HG02678 (cell line): ENCODE measurements around the gene GAS7.

Experiments used
- ATAC-seq: cut with Tn5 transposase; IDR thresholded peaks from one replicate; pipeline ENCODE4 v1.9.1; 2021; ENCODE audit warnings: mild to moderate bottlenecking, moderate library complexity; ENCODE audit not compliant: unreplicated experiment

Gene GAS7

DNA sequence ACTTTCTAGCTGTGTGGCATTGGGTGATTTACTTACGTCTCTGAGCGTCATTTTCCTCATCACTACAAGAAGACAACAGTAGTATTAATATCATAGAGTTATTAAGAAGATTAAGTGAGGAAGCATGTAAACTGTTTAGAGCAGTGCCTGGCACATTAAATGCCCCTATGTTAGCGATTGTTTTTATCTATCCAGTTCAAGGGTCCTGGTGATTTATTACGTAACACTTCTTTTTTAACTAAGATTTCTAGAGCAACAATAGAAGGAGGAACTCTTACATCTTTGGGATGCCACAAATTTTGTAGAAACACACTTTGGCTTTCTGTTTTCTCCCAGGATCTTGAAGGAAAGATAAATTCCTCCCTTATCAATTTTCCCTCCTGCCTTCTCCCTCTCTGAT is 3.3 kb upstream of the GAS7 start:
- no peak for ATAC-seq

DNA sequence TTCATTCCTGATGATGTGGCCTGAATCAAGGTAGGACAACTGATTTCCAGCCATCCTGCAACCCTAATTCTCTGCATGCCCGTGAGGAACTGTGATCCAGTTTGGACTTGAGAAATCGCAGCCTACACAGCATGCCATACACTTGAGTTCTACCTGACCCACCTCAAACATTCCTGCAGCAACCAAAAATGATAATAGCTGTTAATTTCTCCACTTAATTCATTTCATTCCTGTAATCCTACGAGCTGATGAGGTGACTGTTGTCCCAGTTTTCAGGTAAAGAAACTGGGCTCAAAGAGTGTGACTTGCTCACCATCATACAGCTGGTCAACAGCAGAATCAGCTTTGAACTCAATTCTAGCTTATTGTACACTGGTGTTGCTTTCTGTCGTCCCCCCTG is 2.2 kb upstream of the GAS7 start:
- no peak for ATAC-seq

- ATAC-seq = no peak
Measured at GRCh38 chr17:10200016-10200415, 1.6 kb upstream of the GAS7 start.

GRCh38 chr17:10197721-10198508 is 491 bp downstream of the GAS7 start:
- ATAC-seq = no peak

GRCh38 chr17:10197362-10197720 is 1.1 kb downstream of the GAS7 start:
- ATAC-seq = no peak

- ATAC-seq = no peak
Measured at GRCh38 chr17:10196941-10197340, 1.5 kb downstream of the GAS7 start.

GRCh38 chr17:10196384-10196895 is 2.0 kb downstream of the GAS7 start:
- ATAC-seq = no peak

DNA sequence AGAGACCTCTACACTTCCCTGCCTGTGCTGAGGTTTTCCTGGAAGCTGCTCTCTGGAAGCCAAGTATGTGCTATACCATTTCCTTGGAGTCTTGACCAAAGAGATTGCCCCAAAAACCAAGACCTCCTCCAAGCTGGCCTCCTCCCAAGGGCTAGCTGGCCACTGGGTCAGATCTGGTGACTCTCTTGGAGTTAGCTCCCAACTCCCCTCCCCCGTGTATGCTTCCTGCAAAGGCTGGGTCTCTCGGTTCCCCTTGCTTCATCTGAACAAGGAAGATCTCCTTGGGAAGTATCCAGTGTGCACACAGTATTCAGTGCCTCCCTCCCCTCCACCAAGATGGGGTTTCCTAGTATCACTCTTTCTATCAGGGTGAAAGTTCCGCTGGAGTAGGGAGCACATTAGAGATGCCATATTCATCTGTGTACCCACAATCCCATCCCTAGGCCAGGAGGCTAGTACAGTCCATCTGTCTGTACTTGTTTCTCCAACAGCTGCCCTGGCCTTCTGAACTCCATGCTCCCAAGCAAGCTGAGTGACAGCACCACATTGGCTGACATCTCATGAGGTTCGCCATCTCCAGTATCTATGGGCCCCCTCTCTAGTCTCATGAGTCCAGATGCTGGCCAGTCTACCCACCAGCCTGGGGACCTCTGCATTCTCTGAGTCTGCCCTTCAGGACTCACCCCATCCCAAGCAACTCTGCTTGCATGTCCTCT is 3.2 kb downstream of the GAS7 start:
- ATAC-seq = no peak

DNA sequence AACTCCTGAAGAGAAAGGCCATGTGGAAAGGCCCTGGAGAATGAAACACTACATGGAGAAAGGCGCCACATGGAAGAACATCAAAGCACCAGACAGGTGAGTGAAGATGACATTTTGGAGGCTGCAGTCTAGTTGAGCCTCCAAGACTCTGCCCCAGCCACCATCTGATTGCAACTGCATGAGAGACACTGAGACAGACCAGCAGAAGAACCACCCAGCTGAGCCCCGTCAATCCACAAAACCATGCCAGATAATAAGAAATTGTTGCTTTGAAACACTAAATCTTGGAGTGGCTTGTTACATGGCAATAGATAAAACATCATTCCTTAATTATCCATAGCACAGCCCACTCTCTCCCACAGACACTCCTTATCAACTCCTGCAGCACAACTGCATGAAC is 4.8 kb downstream of the GAS7 start:
- ATAC-seq = no peak

- no peak for ATAC-seq
Measured at GRCh38 chr17:10192972-10193371, 5.4 kb downstream of the GAS7 start.

GRCh38 chr17:10192461-10192860 is 5.9 kb downstream of the GAS7 start:
- ATAC-seq = no peak

GRCh38 chr17:10187456-10187855 is 10.9 kb downstream of the GAS7 start:
- ATAC-seq = no peak

- no peak for ATAC-seq
Measured at GRCh38 chr17:10186771-10187410, 11.5 kb downstream of the GAS7 start.

- no peak for ATAC-seq
Measured at GRCh38 chr17:10183931-10184930, 14.2 kb downstream of the GAS7 start.

GRCh38 chr17:10182785-10183184 is 15.6 kb downstream of the GAS7 start:
- ATAC-seq = no peak

GRCh38 chr17:10178506-10178991 is 19.9 kb downstream of the GAS7 start:
- no peak for ATAC-seq

- no peak for ATAC-seq
Measured at GRCh38 chr17:10177913-10178505, 20.4 kb downstream of the GAS7 start.

DNA sequence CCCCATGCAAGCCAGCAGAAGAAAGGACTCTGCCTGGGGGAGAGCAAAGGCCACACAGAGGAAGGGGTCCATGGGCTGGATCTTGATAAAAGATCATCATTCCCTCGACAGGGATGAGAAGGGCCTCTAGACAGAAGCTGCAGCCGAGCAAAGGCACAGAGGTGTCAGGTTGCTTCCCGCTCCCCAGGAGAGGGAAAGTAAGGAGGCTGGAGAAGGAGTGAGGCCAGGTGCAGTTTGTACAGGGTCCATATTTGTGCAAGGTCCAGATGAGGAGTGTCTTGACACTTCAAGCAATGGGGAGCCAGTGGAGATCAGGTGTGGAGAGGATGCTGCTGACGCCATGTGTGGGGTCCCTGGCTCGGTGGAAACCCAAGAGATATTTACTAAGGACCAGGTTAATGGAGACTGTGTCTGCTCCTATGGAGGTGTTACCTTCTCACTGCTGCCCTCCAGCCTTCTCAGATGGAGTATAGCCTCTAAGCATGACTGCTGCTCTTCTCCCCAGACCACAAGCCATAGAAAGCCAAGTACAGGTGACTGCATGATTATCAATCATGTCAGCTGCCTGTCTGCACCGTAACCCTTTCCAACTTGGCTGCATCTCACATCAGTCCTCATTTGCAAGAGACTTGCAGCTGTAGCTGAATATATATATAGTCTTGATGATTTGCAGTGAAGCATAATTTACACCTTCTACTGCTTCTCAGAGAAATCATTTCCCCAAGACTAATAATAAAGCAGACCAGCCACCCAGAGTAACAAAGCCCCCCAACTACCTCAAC is 21.1 kb downstream of the GAS7 start:
- no peak for ATAC-seq

DNA sequence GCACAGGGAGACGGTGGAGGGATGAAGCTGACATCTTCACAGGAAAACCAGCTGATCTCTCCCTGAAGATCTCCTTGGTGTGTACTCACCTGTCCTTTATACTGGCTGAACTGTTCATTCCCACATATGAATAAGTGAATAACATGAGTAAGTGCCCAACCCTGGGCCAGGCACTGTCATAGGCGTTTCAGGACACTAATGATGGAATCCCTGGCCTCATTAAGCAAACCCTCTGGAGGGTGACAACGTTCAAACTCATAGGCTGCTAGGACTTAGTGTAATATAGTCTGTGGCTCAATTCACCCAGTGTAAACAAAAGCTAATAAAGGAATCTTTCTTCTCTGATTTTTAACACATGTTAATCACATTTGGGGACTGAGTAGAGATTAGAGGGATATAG is 24.5 kb downstream of the GAS7 start:
- no peak for ATAC-seq
